ENCODE data around the gene PDE8A. TPM values are rescaled to one million over a fixed set of nuclear protein-coding genes. Genes with fewer than 3 reads are reported as not detected.

PDE8A gene
- polyA plus RNA-seq, 1 experiment: 22.5 TPM

- no peak for TF ChIP-seq CTCF (IDR thresholded peaks at IDR 0.05; ENCODE audit: insufficient read depth, low read depth, low read length)
- Histone ChIP-seq H3K36me3 (ENCODE audit: control insufficient read depth, insufficient read depth, low read length) (no peaks in the 10 kb centered on the region), H3K27me3 (ENCODE audit: control insufficient read depth, insufficient read depth, low read length) (no peaks in the 10 kb centered on the region), H3K4me3 (ENCODE audit: low read depth, low read length) (no peak overlapping the region)
- no peak for DNase-seq (ENCODE audit: low read depth)
- POLR2A ChIA-PET: interaction anchor here (0.8 kb wide), 1 partner anchor 11 kb away, joined by 3 read pairs; no protein-coding TSS in a partner anchor
- CTCF ChIA-PET: interaction anchor here (1.1 to 1.5 kb wide), 3 partner anchors 11 to 44 kb away, joined by 4 to 6 read pairs (median 4); no protein-coding TSS in a partner anchor
These were observed 18.7 kb downstream of the PDE8A start for GRCh38 chr15:85000189-85000864.

- no peak for DNase-seq (ENCODE audit: low read depth)
- ChIA-PET CTCF (interaction anchor here (1.1 kb wide), 1 partner anchor 43 kb away, joined by 6 read pairs; no protein-coding TSS in a partner anchor), POLR2A (no interaction called here)
- no peaks in the 10 kb centered on the region for H3K36me3 ChIP-seq (ENCODE audit: control insufficient read depth, insufficient read depth, low read length)
- TF ChIP-seq CTCF (IDR thresholded peaks at IDR 0.05; ENCODE audit: insufficient read depth, low read depth, low read length): no peak
- no peaks in the 10 kb centered on the region for H3K27me3 ChIP-seq (ENCODE audit: control insufficient read depth, insufficient read depth, low read length)
- H3K4me3 ChIP-seq (ENCODE audit: low read depth, low read length): no peak overlapping the region
These were observed 19.3 kb downstream of the PDE8A start for GRCh38 chr15:85000937-85001336.

GRCh38 chr15:85002517-85002916 is 20.9 kb downstream of the PDE8A start:
- POLR2A ChIA-PET: no interaction called here
- Histone ChIP-seq H3K36me3 (ENCODE audit: control insufficient read depth, insufficient read depth, low read length) (no peaks in the 10 kb centered on the region), H3K4me3 (ENCODE audit: low read depth, low read length) (no peak overlapping the region), H3K27me3 (ENCODE audit: control insufficient read depth, insufficient read depth, low read length) (no peaks in the 10 kb centered on the region)
- no peak for DNase-seq (ENCODE audit: low read depth)
- CTCF ChIA-PET: interaction anchor here (1.1 to 1.4 kb wide), 2 partner anchors 29 to 43 kb away, joined by 4 read pairs; no protein-coding TSS in a partner anchor
- TF ChIP-seq CTCF (IDR thresholded peaks at IDR 0.05; ENCODE audit: insufficient read depth, low read depth, low read length): no peak

GRCh38 chr15:85003593-85004312 is 22.1 kb downstream of the PDE8A start:
- no peak for DNase-seq (ENCODE audit: low read depth)
- Histone ChIP-seq H3K27me3 (ENCODE audit: control insufficient read depth, insufficient read depth, low read length) (no peaks in the 10 kb centered on the region), H3K36me3 (ENCODE audit: control insufficient read depth, insufficient read depth, low read length) (no peaks in the 10 kb centered on the region), H3K4me3 (ENCODE audit: low read depth, low read length) (no peak overlapping the region)
- no peak for TF ChIP-seq CTCF (IDR thresholded peaks at IDR 0.05; ENCODE audit: insufficient read depth, low read depth, low read length)
- ChIA-PET CTCF (interaction anchor here (1.4 to 1.9 kb wide), 2 partner anchors 11 to 41 kb away, joined by 4 read pairs; no protein-coding TSS in a partner anchor), POLR2A (no interaction called here)

GRCh38 chr15:85004550-85004949 is 22.9 kb downstream of the PDE8A start:
- Histone ChIP-seq H3K27me3 (ENCODE audit: control insufficient read depth, insufficient read depth, low read length) (no peaks in the 10 kb centered on the region), H3K36me3 (ENCODE audit: control insufficient read depth, insufficient read depth, low read length) (no peaks in the 10 kb centered on the region), H3K4me3 (ENCODE audit: low read depth, low read length) (no peak overlapping the region)
- DNase-seq (ENCODE audit: low read depth): no peak
- POLR2A ChIA-PET: no interaction called here
- no peak for TF ChIP-seq CTCF (IDR thresholded peaks at IDR 0.05; ENCODE audit: insufficient read depth, low read depth, low read length)
- CTCF ChIA-PET: interaction anchor here (1.0 to 1.9 kb wide), 2 partner anchors 12 to 417 kb away, joined by 3 to 4 read pairs; no protein-coding TSS in a partner anchor
